ENCODE results near the gene IGF2BP2. TPM values are rescaled to one million over a fixed set of nuclear protein-coding genes. Genes with fewer than 3 reads are reported as not detected.

IGF2BP2 gene
- total and polyA plus RNA-seq, 9 of the 15 experiments (the other 6 are each of a cell fraction or from before 2014, with no cell fraction given): 3.2 to 59.6 (median 30.5) TPM

- H3K36me3 ChIP-seq (ENCODE audit: control insufficient read depth, insufficient read depth, low read length): peaks cover 4% of the 10 kb centered on the region; the same call in 1 of the 3 replicates
- peak; percentile 79 for TF ChIP-seq ZNF121 (CRISPR knock-in tag; conservative IDR thresholded peaks at IDR 0.05)
- TF ChIP-seq RBM25 (IDR thresholded peaks at IDR 0.05; ENCODE audit: low read depth, low read length, severe bottlenecking): peak; percentile 59
- TF ChIP-seq PRDM10 (IDR thresholded peaks at IDR 0.05; ENCODE audit: partially characterized antibody): no peak
- TF ChIP-seq CEBPB (tag; IDR thresholded peaks at IDR 0.05): 0 out of 2 replicates have a peak, but pooled peaks have one; percentile 11
- TF ChIP-seq ZBTB2 (IDR thresholded peaks at IDR 0.05): no peak
- no peak for TF ChIP-seq ZNF511 (CRISPR knock-in tag; IDR thresholded peaks at IDR 0.05)
- no peak for TF ChIP-seq TFE3 (CRISPR knock-in tag; IDR thresholded peaks at IDR 0.05)
- intact Hi-C loops (cut with micrococcal nuclease) (no loop called here), in situ Hi-C loops (cut with MboI) (no loop called here)
- no TSS peak for BruUV-seq (replicated peaks)
- H3K9me1 ChIP-seq (ENCODE audit: control insufficient read depth, insufficient read depth, low read length): no peaks in the 10 kb centered on the region
- no peaks in the 10 kb centered on the region for H3K27me3 ChIP-seq (ENCODE audit: control insufficient read depth in 2 of 2, insufficient read depth in 2 of 2, low read length in 2 of 2)
- H3K79me2 ChIP-seq (ENCODE audit: control insufficient read depth, insufficient read depth, low read length): peaks cover 85% of the 10 kb centered on the region
- H3K9me3 ChIP-seq (replicated peaks; ENCODE audit: control insufficient read depth, insufficient read depth, low read depth, low read length): no peaks in the 10 kb centered on the region
- H3K27ac ChIP-seq (ENCODE audit: extremely low read depth, low read depth, low read length): no peak overlapping the region
- H3K9ac ChIP-seq (ENCODE audit: insufficient read depth in 1 of 2, low read depth in 2 of 2, low read length in 2 of 2): no peak overlapping the region
- H3K4me1 ChIP-seq (replicated peaks in 1 of 2; ENCODE audit: control insufficient read depth in 2 of 2, insufficient read depth in 2 of 2, low read length in 2 of 2): peaks cover 7 to 8% of the 10 kb centered on the region in 2 experiments; a peak in 2 of 5 replicates
- H3K4me2 ChIP-seq (ENCODE audit: insufficient read depth, low read length): no peak overlapping the region
- FAIRE-seq (no peak), ATAC-seq (no peak), DNase-seq (ENCODE audit: extremely low read depth in 1 of 4, low spot score in 3 of 4) (no peak)
- no peak overlapping the region for H3K4me3 ChIP-seq
- ChIA-PET POLR2A (interaction anchor here (1.3 to 1.5 kb wide), 2 partner anchors 12 to 20 kb away, joined by 4 to 5 read pairs; no protein-coding TSS in a partner anchor), CTCF (ENCODE audit: low intra/inter-chr PET ratio) (no interaction called here)
- H4K20me1 ChIP-seq (replicated peaks; ENCODE audit: control insufficient read depth, insufficient read depth, low read length): peaks cover 17% of the 10 kb centered on the region; the same call in 1 of the 2 replicates
- 95% methylated on average over 2 of the region's 2 CpGs for WGBS (ENCODE audit: insufficient coverage, low coverage, missing lambda C conversion rate)
- H2AFZ ChIP-seq (ENCODE audit: low read depth, low read length): no peak overlapping the region
Observed at GRCh38 chr3:185788292-185788691, 36.5 kb downstream of the IGF2BP2 start.
